GM12878 (cell line): ENCODE data around the gene GAL3ST2. TPM values are rescaled to one million over a fixed set of nuclear protein-coding genes. Genes with fewer than 3 reads are reported as not detected.
"Not testable (repeated sequence)": the region's sequence is repeated elsewhere in the genome, so short reads cannot be mapped to it uniquely, and the experiment has no call there.

ENCODE experiments used
- ATAC-seq: fragments of 200-7000 bp; cut with Tn5 transposase; 3 replicates; pipeline ENCODE4 v1.9.1; 2020; ENCODE audit warnings: mild to moderate bottlenecking, moderate library complexity
- BruUV-seq: library from RNA; stranded (reverse); fragments of 400-500 nt; replicated peaks from 2 replicates; lab custom pipeline; 2021; lab: Mats Ljungman, UMichigan
- CTCF ChIA-PET: fragments of 300-600 bp; sonication (Branson Sonifier 250); formaldehyde crosslinking; extraction: SDS; loops from one replicate; lab custom pipeline; 2021; ENCODE audit warnings: inconsistent platforms; lab: Yijun Ruan, JAX
- POLR2A ChIA-PET: fragments of 350-600 bp; formaldehyde crosslinking; extraction: SDS; loops from one replicate; lab custom pipeline; 2021; ENCODE audit warnings: inconsistent platforms; lab: Charles Lee
- RAD21 ChIA-PET: fragments of 300-600 bp; sonication (Branson Sonifier 250); formaldehyde crosslinking; loops from one replicate; lab custom pipeline; 2023; ENCODE audit warnings: antibody characterized with exemption; ENCODE audit not compliant: unreplicated experiment; lab: Charles Lee
- SMC1A ChIA-PET: fragments of 300-600 bp; sonication (Branson Sonifier 250); formaldehyde crosslinking; loops from one replicate; lab custom pipeline; 2023; ENCODE audit not compliant: unreplicated experiment, uncharacterized antibody; lab: Charles Lee
- DNase-seq: peaks from one replicate; pipeline ENCODE4 v3.0.0-alpha.2; 2011; ENCODE audit warnings: low read depth, low spot score
- FAIRE-seq: peaks from 3 replicates; lab custom pipeline; 2011; peaks lifted over from hg19 to GRCh38; lab: Jason Lieb, UNC
- H2AFZ ChIP-seq: 2 replicates; pipeline ENCODE4 v1.6.0; 2011; ENCODE audit warnings: low read depth, low read length, control low read depth; ENCODE audit not compliant: control insufficient read depth
- H3K27ac ChIP-seq: 2 replicates; pipeline ENCODE4 v1.5.1; 2011; ENCODE audit warnings: control low read depth; ENCODE audit not compliant: control insufficient read depth, insufficient read depth
- H3K27me3 ChIP-seq, 2 experiments: replicated peaks in 1 of 2; 2 replicates each; pipeline versions ENCODE4 v1.6.0 to v1.6.1; 2011; ENCODE audit warnings: low read length in 1 of 2; ENCODE audit not compliant: control insufficient read depth in 2 of 2, insufficient read depth in 2 of 2
- H3K36me3 ChIP-seq, 2 experiments: 2 replicates each; pipeline ENCODE4 v1.5.1; 2011; ENCODE audit warnings: low read length in 1 of 2; ENCODE audit not compliant: control insufficient read depth in 2 of 2, insufficient read depth in 2 of 2
- H3K4me1 ChIP-seq: 2 replicates; pipeline ENCODE4 v1.6.1; 2011; ENCODE audit warnings: mild to moderate bottlenecking, low read length, moderate library complexity, mixed read lengths; ENCODE audit not compliant: control insufficient read depth, insufficient read depth
- H3K4me2 ChIP-seq: 2 replicates; pipeline ENCODE4 v1.6.0; 2011; ENCODE audit warnings: control low read depth; ENCODE audit not compliant: control insufficient read depth, insufficient read depth
- H3K4me3 ChIP-seq: fragments of 200-600 bp; sonication (generic); 2 replicates; pipeline ENCODE4 v1.5.1; 2016
- H3K79me2 ChIP-seq: 2 replicates; pipeline ENCODE4 v1.6.0; 2011; ENCODE audit warnings: low read length; ENCODE audit not compliant: control insufficient read depth, insufficient read depth
- H3K9ac ChIP-seq: 2 replicates; pipeline ENCODE4 v1.8.0; 2011; ENCODE audit warnings: low read length, control low read depth, mixed read lengths; ENCODE audit not compliant: control insufficient read depth, insufficient read depth
- H3K9me3 ChIP-seq: replicated peaks from 3 replicates; pipeline ENCODE4 v1.5.1; 2011; ENCODE audit warnings: mild to moderate bottlenecking, low read length; ENCODE audit not compliant: control insufficient read depth, insufficient read depth
- H4K20me1 ChIP-seq: 2 replicates; pipeline ENCODE4 v1.6.0; 2011; ENCODE audit not compliant: control insufficient read depth, insufficient read depth
- CHD2 ChIP-seq: IDR thresholded peaks from 2 replicates; pipeline ENCODE4 v1.6.1; 2011; ENCODE audit warnings: low read depth, low read length, improper control_type of control experiment, borderline replicate concordance
- CREB1 ChIP-seq: IDR thresholded peaks from 2 replicates; pipeline ENCODE4 v1.6.1; 2012; ENCODE audit warnings: low read depth, mild to moderate bottlenecking, inconsistent platforms
- ESRRA ChIP-seq: IDR thresholded peaks from 2 replicates; pipeline ENCODE4 v1.6.1; 2012; ENCODE audit warnings: mild to moderate bottlenecking, low read length, improper control_type of control experiment
- HDAC2 ChIP-seq: fragments of 200-600 bp; sonication (generic); IDR thresholded peaks from 2 replicates; pipeline ENCODE4 v1.6.1; 2017
- PKNOX1 ChIP-seq: fragments of 450-650 bp; IDR thresholded peaks from 2 replicates; pipeline ENCODE4 v1.6.1; 2016; ENCODE audit warnings: mild to moderate bottlenecking
- RCOR1 ChIP-seq: conservative IDR thresholded peaks from 2 replicates; pipeline ENCODE4 v1.6.1; 2012; ENCODE audit warnings: low read depth, low read length, improper control_type of control experiment
- TCF12 ChIP-seq: IDR thresholded peaks from 2 replicates; pipeline ENCODE4 v1.6.1; 2011; ENCODE audit warnings: low read depth, mild to moderate bottlenecking, low read length
- YY1 ChIP-seq: IDR thresholded peaks from 2 replicates; pipeline ENCODE4 v1.6.1; 2011; ENCODE audit warnings: low read depth, mild to moderate bottlenecking, low read length
- ZNF274 ChIP-seq: IDR thresholded peaks from one replicate; pipeline ENCODE4 v1.8.0; 2011; ENCODE audit not compliant: insufficient read length, insufficient read depth
- WGBS: methylation state at CpG from one replicate; pipeline ENCODE4 v1.1.6; 2016; ENCODE audit warnings: low lambda C conversion rate; ENCODE audit not compliant: insufficient replicate concordance, insufficient coverage; ENCODE audit errors: missing lambda C conversion rate; 5-methylcytosine and 5-hydroxymethylcytosine counted together
- in situ Hi-C: fragments of 300-500 bp; cut with MboI; formaldehyde crosslinking; loops from 9 replicates; pipeline ENCODE4 v1.14.3; 2018; ENCODE audit warnings: mixed read lengths
- intact Hi-C: fragments of 100-400 bp; cut with micrococcal nuclease; formaldehyde crosslinking; loops from one replicate; pipeline ENCODE4 v1.14.2; 2022; ENCODE audit not compliant: unreplicated experiment
- polyA plus RNA-seq, 11 experiments: library from polyadenylated mRNA; depleted of rRNA in 4 of 11; unstranded in 6 of 11; stranded (reverse) in 5 of 11; fragments of >200 nt; fragmentation: Nextera tagmentation in 4 of 11; fragmentation: Illumina TruSeq in 1 of 11; extraction: Ambion mirVana in 4 of 11; extraction: Trizol in 1 of 11; gene quantifications; 1 replicate in 1 of 11; 2 replicates in 10 of 11; pipeline versions ENCODE4 v1.2.1 to v1.2.3, GENCODE V29; 2011 to 2016; ENCODE audit warnings: inconsistent platforms in 2 of 11, missing spikeins in 2 of 11, low read depth in 1 of 11
- total RNA-seq, 4 experiments: library from RNA; depleted of rRNA in 3 of 4; stranded (reverse); fragments of >200 nt in 3 of 4; fragmentation: Illumina TruSeq in 1 of 4; extraction: Trizol in 1 of 4; gene quantifications; 2 replicates each; pipeline versions ENCODE4 v1.2.1 to v1.2.3, GENCODE V29; 2013 to 2021

GAL3ST2 gene
- total and polyA plus RNA-seq, 10 of the 15 experiments (the other 5 are each of a cell fraction or from before 2014, with no cell fraction given), result 0.09 to 0.36 (median 0.11) TPM; not detected in 7

- WGBS, result 41% methylated on average over 3 of the region's 3 CpGs
- intact Hi-C loops, RAD21 ChIA-PET, DNase-seq, in situ Hi-C loops, H3K4me2 ChIP-seq, H3K4me3 ChIP-seq, H3K27ac ChIP-seq, FAIRE-seq, ATAC-seq, H2AFZ ChIP-seq, H4K20me1 ChIP-seq, H3K36me3 ChIP-seq, H3K9ac ChIP-seq, H3K27me3 ChIP-seq, POLR2A ChIA-PET, H3K9me3 ChIP-seq, BruUV-seq, H3K4me1 ChIP-seq, H3K79me2 ChIP-seq: not testable (repeated sequence)
- ChIA-PET CTCF (interaction anchor here (0.8 kb wide), 1 partner anchor 9 kb away, joined by 3 read pairs; no protein-coding TSS in a partner anchor), SMC1A (interaction anchor here (0.8 kb wide), 1 partner anchor 9 kb away, joined by 3 read pairs; no protein-coding TSS in a partner anchor)
Measured at GRCh38 chr2:241782053-241782452, 5.4 kb downstream of the GAL3ST2 start.

GRCh38 chr2:241788135-241788534 is 11.5 kb downstream of the GAL3ST2 start:
- FAIRE-seq, result no peak
- Histone ChIP-seq H2AFZ (peak overlapping the region; percentile 13), H3K27me3 (no peaks in the 10 kb centered on the region)
- RAD21 ChIA-PET, result interaction anchor here (1.0 to 1.3 kb wide), 3 partner anchors 17 to 101 kb away, joined by 3 to 5 read pairs (median 5); partner anchors contain the start of genes DTYMK and ING5
- TF ChIP-seq RCOR1 (no peak), ZNF274 (no peak), PKNOX1 (no peak), YY1 (0 out of 2 replicates have a peak, but pooled peaks have one; percentile 44), ESRRA (peak; percentile 15; the same call in 1 of the 2 replicates), HDAC2 (no peak), CHD2 (no peak), CREB1 (no peak), TCF12 (no peak)
- TF ChIP-seq, all 136 proteins: peak for 2
- ChIA-PET SMC1A (interaction anchor here (0.6 to 2.5 kb wide), 6 partner anchors 15 to 85 kb away, joined by 3 to 7 read pairs (median 4); no protein-coding TSS in a partner anchor), CTCF (interaction anchor here (0.7 to 1.5 kb wide), 4 partner anchors 16 to 90 kb away, joined by 3 to 6 read pairs (median 4); no protein-coding TSS in a partner anchor), POLR2A (interaction anchor here (0.6 kb wide), 1 partner anchor 9 kb away, joined by 3 read pairs; no protein-coding TSS in a partner anchor)
- ATAC-seq (peak; percentile 59), DNase-seq (no peak)
- intact Hi-C loops (no loop called here), in situ Hi-C loops (no loop called here)
- Histone ChIP-seq H3K36me3 (no peaks in the 10 kb centered on the region), H3K4me1 (peaks cover 19% of the 10 kb centered on the region), H3K27ac (peak overlapping the region; percentile 78), H3K4me3 (no peak overlapping the region), H4K20me1 (no peaks in the 10 kb centered on the region), H3K9me3 (no peaks in the 10 kb centered on the region; the same call in 2 of the 3 replicates), H3K4me2 (peak overlapping the region; percentile 68; the same call in 1 of the 2 replicates), H3K79me2 (no peaks in the 10 kb centered on the region), H3K9ac (peak overlapping the region; percentile 32; the same call in 1 of the 2 replicates)
- 42% methylated on average over 4 of the region's 4 CpGs for WGBS
- BruUV-seq, result no TSS peak
